ENCODE measurements around the gene PSRC1. TPM values are rescaled to one million over a fixed set of nuclear protein-coding genes. Genes with fewer than 3 reads are reported as not detected.
A peak's percentile ranks its signal among the peaks of the same experiment; 100 is the strongest.

The PSRC1 gene
- total RNA-seq, 1 experiment from 2014 or later: 60.3 TPM

- TF ChIP-seq CTCF (conservative IDR thresholded peaks at IDR 0.05): no peak
- H3K23ac ChIP-seq (ENCODE audit: insufficient read length, low read depth, low read length): no peak overlapping the region
These were observed 9.4 kb upstream of the PSRC1 start for GRCh38 chr1:109292364-109292763.

More at GRCh38 chr1:109292364-109292763, 9.4 kb upstream of the PSRC1 start:
- H3K36me3 Mint-ChIP-seq (ENCODE audit: insufficient read depth in 1 of 3, low read depth in 3 of 3): no peaks in the 10 kb centered on the region
- no peaks in the 10 kb centered on the region for H3K79me2 ChIP-seq (ENCODE audit: insufficient read depth, low read length)
- H3K27ac ChIP-seq (ENCODE audit: insufficient read length, low read depth, low read length): no peak overlapping the region
- no peak overlapping the region for H3K4ac ChIP-seq (ENCODE audit: low read depth, low read length)
- no peak overlapping the region for H3K18ac ChIP-seq (ENCODE audit: insufficient read length, low read depth, low read length)
- H3K56ac ChIP-seq (ENCODE audit: insufficient read length, low read depth, low read length): no peak overlapping the region
- no peak overlapping the region for H2BK12ac ChIP-seq (ENCODE audit: insufficient read length, low read depth, low read length)
- no peak overlapping the region for H2BK15ac ChIP-seq (ENCODE audit: low read depth, low read length)
- no peaks in the 10 kb centered on the region for H3K23me2 ChIP-seq (ENCODE audit: insufficient read length, low read depth, low read length, poor library complexity, severe bottlenecking)
- peak overlapping the region; percentile 3 for H3K4me2 ChIP-seq (ENCODE audit: insufficient read depth, insufficient read length, low read length)
- no peak overlapping the region for H2AK5ac ChIP-seq (ENCODE audit: insufficient read length, low read length)
- H3K9ac ChIP-seq (ENCODE audit: extremely low read depth, insufficient read length, low read length): no peak overlapping the region
- no peak overlapping the region for H3K14ac ChIP-seq (ENCODE audit: insufficient read depth, low read length)
- peak overlapping the region in 1 of 3 experiments; percentile 5; a peak in 2 of 7 replicates for H3K27ac Mint-ChIP-seq
- H4K5ac ChIP-seq (ENCODE audit: insufficient read length, low read depth, low read length): no peak overlapping the region
- H3K4me1 ChIP-seq (ENCODE audit: insufficient read depth, low read length): no peaks in the 10 kb centered on the region
- H4K20me1 ChIP-seq (ENCODE audit: control insufficient read depth, insufficient read depth, insufficient read length): no peaks in the 10 kb centered on the region
- no peak overlapping the region for H2AFZ ChIP-seq (ENCODE audit: low read length)
- DNase-seq: no peak
- H3K79me1 ChIP-seq (ENCODE audit: insufficient read depth, low read depth, low read length, poor library complexity, severe bottlenecking): no peaks in the 10 kb centered on the region
- no peak overlapping the region for H4K8ac ChIP-seq (replicated peaks; ENCODE audit: insufficient read length, low read depth, low read length)
- no peak overlapping the region for H3K4me3 Mint-ChIP-seq
- no peak overlapping the region for H4K91ac ChIP-seq (ENCODE audit: insufficient read length, low read depth, low read length)
- WGBS (ENCODE audit: extremely low coverage, insufficient read length, low lambda C conversion rate): no CpG with 5 or more reads among the region's 9 CpGs
- no peaks in the 10 kb centered on the region; a peak in 2 of 5 replicates for H3K9me3 Mint-ChIP-seq
- H3K27me3 ChIP-seq (ENCODE audit: insufficient read depth, low read length): no peaks in the 10 kb centered on the region
- H3K9me3 ChIP-seq (ENCODE audit: control insufficient read depth, low read depth, low read length): no peaks in the 10 kb centered on the region
- no peak overlapping the region for H2BK20ac ChIP-seq (ENCODE audit: low read depth, low read length, poor library complexity, severe bottlenecking)
- H2BK120ac ChIP-seq (ENCODE audit: low read depth, low read length, poor library complexity, severe bottlenecking): no peak overlapping the region
- peaks cover 3% of the 10 kb centered on the region for H3K27me3 Mint-ChIP-seq (ENCODE audit: low read depth)
- H3T11ph ChIP-seq (ENCODE audit: low read length): no peak overlapping the region
- H2BK5ac ChIP-seq (ENCODE audit: insufficient read length, low read length): no peak overlapping the region
- H3K4me1 Mint-ChIP-seq: peaks cover 7 to 9% of the 10 kb centered on the region in 2 experiments

Data from H9 (cell line).